Neuron (in vitro differentiated cells): ENCODE measurements around the gene NLRC3.

Experiments
- H2AFZ ChIP-seq: one replicate; pipeline ENCODE4 v1.6.1; 2013; ENCODE audit warnings: low read depth, mild to moderate bottlenecking, inconsistent platforms, low read length, moderate library complexity
- H3K27me3 ChIP-seq: one replicate; pipeline ENCODE4 v1.6.1; 2013; ENCODE audit warnings: low read length; ENCODE audit not compliant: insufficient read depth
- H3K36me3 ChIP-seq: one replicate; pipeline ENCODE4 v1.6.1; 2013; ENCODE audit warnings: low read length; ENCODE audit not compliant: insufficient read depth
- H3K4me1 ChIP-seq: one replicate; pipeline ENCODE4 v1.6.1; 2013; ENCODE audit warnings: low read length; ENCODE audit not compliant: insufficient read depth
- H3K4me3 ChIP-seq: 2 replicates; pipeline ENCODE4 v1.5.1; 2013; ENCODE audit warnings: mild to moderate bottlenecking, low read length, moderate library complexity
- H3K9me3 ChIP-seq: one replicate; pipeline ENCODE4 v1.6.1; 2013; ENCODE audit warnings: low read length

The NLRC3 gene

GRCh38 chr16:3592559-3592958 is 15.4 kb upstream of the NLRC3 start:
- Histone ChIP-seq H3K9me3 (no peaks in the 10 kb centered on the region), H3K27me3 (no peaks in the 10 kb centered on the region), H2AFZ (no peak overlapping the region), H3K36me3 (peaks cover 58% of the 10 kb centered on the region), H3K4me3 (no peak overlapping the region), H3K4me1 (no peaks in the 10 kb centered on the region)

DNA sequence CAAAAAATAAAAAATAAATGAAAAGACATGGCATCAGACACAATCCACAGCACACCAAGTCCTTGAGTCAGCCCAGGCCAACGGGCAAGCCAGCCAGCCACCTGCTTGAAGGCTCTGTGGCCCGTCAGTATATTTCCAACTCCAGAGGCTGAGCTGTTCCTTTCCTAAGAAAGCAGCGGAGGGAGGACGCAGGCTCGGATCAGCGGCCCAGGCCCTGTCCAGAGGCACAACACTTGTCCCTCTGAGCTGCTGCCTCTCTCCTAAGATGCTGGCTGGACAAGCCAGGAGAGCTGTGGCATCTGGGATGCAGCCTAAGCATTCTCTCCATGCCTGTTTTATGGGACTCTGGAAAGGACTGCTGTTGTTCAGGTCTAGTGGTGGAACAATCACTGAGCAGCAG is 14.8 kb upstream of the NLRC3 start:
- Histone ChIP-seq H3K4me1 (no peaks in the 10 kb centered on the region), H3K36me3 (peaks cover 55% of the 10 kb centered on the region), H3K4me3 (no peak overlapping the region), H3K9me3 (no peaks in the 10 kb centered on the region), H2AFZ (no peak overlapping the region), H3K27me3 (no peaks in the 10 kb centered on the region)

DNA sequence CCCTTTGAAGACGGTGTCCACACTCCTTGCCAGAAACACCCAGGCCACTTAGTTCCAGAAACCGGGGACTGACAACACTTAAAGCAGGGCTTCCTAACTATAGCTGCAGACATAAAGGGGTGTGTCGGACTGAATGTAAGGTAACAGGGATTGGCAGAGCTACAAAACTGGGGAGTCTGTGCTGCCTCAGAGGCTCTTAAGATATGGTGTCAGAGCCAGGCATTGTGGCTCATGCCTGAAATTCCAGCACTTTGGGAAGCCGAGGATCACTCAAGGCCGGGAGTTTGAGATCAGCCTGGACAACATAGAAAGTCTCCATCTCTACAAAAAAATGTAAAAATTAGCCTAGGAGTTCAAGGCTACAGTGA is 14.2 kb upstream of the NLRC3 start:
- H3K27me3 ChIP-seq = no peaks in the 10 kb centered on the region
- no peaks in the 10 kb centered on the region for H3K9me3 ChIP-seq
- H3K4me3 ChIP-seq = no peak overlapping the region
- no peak overlapping the region for H2AFZ ChIP-seq
- peaks cover 52% of the 10 kb centered on the region for H3K36me3 ChIP-seq
- H3K4me1 ChIP-seq = no peaks in the 10 kb centered on the region

- Histone ChIP-seq H2AFZ (no peak overlapping the region), H3K4me1 (no peaks in the 10 kb centered on the region), H3K4me3 (no peak overlapping the region), H3K27me3 (no peaks in the 10 kb centered on the region), H3K9me3 (no peaks in the 10 kb centered on the region), H3K36me3 (peaks cover 53% of the 10 kb centered on the region)
These were observed 13.7 kb upstream of the NLRC3 start for GRCh38 chr16:3590736-3591435.

GRCh38 chr16:3589991-3590701 is 12.9 kb upstream of the NLRC3 start:
- Histone ChIP-seq H2AFZ (no peak overlapping the region), H3K4me1 (no peaks in the 10 kb centered on the region), H3K36me3 (peaks cover 53% of the 10 kb centered on the region), H3K27me3 (no peaks in the 10 kb centered on the region), H3K4me3 (no peak overlapping the region), H3K9me3 (no peaks in the 10 kb centered on the region)

- H3K9me3 ChIP-seq = no peaks in the 10 kb centered on the region
- H3K4me1 ChIP-seq = no peaks in the 10 kb centered on the region
- no peak overlapping the region for H3K4me3 ChIP-seq
- H3K27me3 ChIP-seq = no peaks in the 10 kb centered on the region
- no peak overlapping the region for H2AFZ ChIP-seq
- peaks cover 53% of the 10 kb centered on the region for H3K36me3 ChIP-seq
These were observed 12.3 kb upstream of the NLRC3 start for GRCh38 chr16:3589441-3589921.

DNA sequence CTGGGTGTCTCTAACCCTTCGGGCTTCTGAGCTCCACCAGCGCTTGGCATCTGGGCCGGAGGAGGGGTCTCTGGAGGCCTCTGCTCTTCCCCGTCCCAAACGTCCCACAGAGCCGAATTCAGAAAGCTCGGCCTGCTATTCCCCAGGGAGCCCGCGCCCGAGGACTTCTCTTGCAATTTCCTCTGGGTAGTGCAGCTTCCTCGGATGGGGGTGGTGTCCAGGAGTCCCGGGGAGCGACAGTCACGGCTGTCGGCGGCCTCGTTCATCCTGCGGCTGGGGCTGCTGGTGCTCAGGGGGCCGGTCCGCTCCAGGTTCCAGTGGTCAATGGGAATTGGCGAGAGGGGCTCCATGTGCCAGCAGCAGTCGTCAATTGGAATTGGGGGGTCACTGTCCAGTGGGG is 11.8 kb upstream of the NLRC3 start:
- H3K4me1 ChIP-seq = no peaks in the 10 kb centered on the region
- no peak overlapping the region for H2AFZ ChIP-seq
- peaks cover 57% of the 10 kb centered on the region for H3K36me3 ChIP-seq
- no peaks in the 10 kb centered on the region for H3K27me3 ChIP-seq
- no peaks in the 10 kb centered on the region for H3K9me3 ChIP-seq
- H3K4me3 ChIP-seq = no peak overlapping the region

DNA sequence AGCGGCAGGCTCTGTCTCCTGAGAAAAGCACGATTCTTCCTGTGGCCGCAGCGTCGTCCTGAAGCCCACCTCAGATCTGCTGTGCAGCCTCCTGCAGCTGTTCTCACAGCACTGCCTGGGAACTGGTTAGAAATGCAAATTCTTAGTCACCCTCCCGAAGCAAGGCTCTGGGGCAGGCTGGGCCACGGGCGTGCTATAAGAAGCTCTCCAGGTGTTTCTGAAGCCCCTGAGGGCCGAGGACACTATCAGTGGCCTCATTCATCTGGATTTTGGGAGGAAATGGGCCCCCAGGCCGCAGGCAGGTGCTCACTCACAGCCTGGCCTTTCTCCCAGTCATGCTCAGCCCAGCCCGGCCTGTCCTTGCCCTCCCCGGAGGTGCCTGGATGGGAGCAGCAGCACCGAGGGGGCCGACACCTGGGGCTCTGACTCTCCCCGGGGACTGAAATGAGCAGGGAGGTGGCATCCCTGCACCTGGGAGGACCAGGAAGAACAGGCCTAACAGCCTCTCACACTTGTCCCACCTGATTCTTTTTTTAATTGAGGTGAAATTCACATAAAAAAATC is 10.4 kb upstream of the NLRC3 start:
- peaks cover 69% of the 10 kb centered on the region for H3K36me3 ChIP-seq
- no peak overlapping the region for H2AFZ ChIP-seq
- no peak overlapping the region for H3K4me3 ChIP-seq
- H3K4me1 ChIP-seq = no peaks in the 10 kb centered on the region
- no peaks in the 10 kb centered on the region for H3K27me3 ChIP-seq
- no peaks in the 10 kb centered on the region for H3K9me3 ChIP-seq

- Histone ChIP-seq H3K4me3 (no peak overlapping the region), H3K36me3 (peaks cover 45% of the 10 kb centered on the region), H3K4me1 (no peaks in the 10 kb centered on the region), H3K9me3 (no peaks in the 10 kb centered on the region), H2AFZ (no peak overlapping the region), H3K27me3 (no peaks in the 10 kb centered on the region)
These were observed 7.2 kb upstream of the NLRC3 start for GRCh38 chr16:3584412-3584811.

DNA sequence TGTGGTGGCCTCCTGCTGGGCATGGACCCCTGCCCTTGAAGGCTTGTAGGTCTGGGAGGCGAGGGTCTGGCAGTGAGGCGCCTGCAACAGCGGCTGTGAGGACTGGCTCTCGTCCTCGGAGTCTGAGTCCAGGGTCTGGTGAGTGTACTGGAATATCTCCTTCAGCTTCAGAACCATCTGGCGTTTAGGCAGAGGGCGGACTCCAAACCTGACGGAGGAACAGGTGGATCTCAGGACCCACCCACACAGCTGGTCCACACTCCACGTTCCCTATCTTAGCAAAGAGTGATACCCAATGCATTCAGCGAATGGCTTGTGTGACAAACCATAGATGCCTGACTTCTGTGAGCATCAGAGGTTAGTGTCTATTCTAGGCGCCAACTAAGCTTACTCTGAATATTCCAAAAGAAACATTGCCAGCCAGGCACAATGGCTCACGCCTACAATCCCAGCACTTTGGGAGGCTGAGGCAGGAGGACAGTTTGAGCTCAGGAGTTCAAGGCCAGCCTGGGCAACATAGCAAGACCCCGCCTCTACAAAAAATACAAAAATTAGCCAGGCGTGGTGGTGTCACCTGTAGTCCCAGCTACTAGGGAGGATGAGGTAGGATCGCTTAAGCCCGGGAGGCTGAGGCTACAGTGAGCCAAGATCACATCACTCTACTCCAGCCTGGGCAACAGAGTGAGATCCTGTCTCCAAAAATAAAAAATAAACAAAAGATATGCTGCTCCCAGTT is 6.3 kb upstream of the NLRC3 start:
- Histone ChIP-seq H3K4me1 (no peaks in the 10 kb centered on the region), H3K36me3 (peaks cover 35% of the 10 kb centered on the region), H3K9me3 (no peaks in the 10 kb centered on the region), H3K4me3 (no peak overlapping the region), H2AFZ (no peak overlapping the region), H3K27me3 (no peaks in the 10 kb centered on the region)

GRCh38 chr16:3582276-3583165 is 5.3 kb upstream of the NLRC3 start:
- peaks cover 30% of the 10 kb centered on the region for H3K36me3 ChIP-seq
- H3K4me3 ChIP-seq = no peak overlapping the region
- no peak overlapping the region for H2AFZ ChIP-seq
- no peaks in the 10 kb centered on the region for H3K9me3 ChIP-seq
- H3K4me1 ChIP-seq = no peaks in the 10 kb centered on the region
- no peaks in the 10 kb centered on the region for H3K27me3 ChIP-seq

DNA sequence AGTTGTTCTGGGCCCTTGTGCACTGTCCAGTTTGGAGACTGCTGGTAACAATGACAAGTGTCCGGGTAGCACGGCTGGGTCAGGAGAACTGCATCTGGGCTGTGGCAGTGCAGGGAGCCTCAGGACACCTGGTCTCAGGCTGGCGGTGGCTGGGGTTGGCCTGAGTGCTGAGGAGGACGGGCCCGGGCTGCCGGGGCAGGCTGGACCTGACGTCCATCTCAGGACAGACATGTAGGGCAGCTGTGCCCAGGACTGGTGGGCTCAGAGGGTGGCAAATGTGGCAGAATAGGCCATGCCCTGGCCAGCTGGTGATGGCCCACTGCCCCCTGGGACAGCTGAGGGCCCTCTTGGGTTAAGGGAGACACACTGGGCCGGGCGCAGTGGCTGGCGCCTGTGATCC is 4.2 kb upstream of the NLRC3 start:
- H3K9me3 ChIP-seq = no peaks in the 10 kb centered on the region
- H3K27me3 ChIP-seq = no peaks in the 10 kb centered on the region
- H2AFZ ChIP-seq = no peak overlapping the region
- no peaks in the 10 kb centered on the region for H3K4me1 ChIP-seq
- H3K4me3 ChIP-seq = no peak overlapping the region
- peaks cover 30% of the 10 kb centered on the region for H3K36me3 ChIP-seq
